ENCODE results near the gene BRIP1. TPM values are rescaled to one million over a fixed set of nuclear protein-coding genes. Genes with fewer than 3 reads are reported as not detected.

BRIP1 gene
- polyA plus RNA-seq, 2 donors, result 1.4 to 1.7 TPM

DNA sequence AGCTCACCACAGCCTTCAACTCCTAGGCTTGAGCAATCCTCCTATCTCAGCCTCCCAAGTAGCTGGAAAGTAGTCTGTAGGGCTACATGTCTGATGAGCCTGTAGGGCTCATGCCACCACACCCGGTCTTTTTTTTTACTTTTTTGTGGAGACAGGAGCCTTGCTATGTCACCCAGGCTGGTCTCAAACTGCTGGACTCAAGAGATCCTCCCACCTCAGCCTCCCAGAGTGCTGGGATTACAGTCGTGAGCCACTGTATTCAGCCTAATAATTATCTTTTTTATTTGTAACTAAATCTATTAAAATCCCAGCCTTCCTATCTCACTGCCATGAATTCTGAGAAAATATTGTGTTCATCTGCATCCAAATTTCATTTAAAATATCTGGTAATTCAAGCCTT, 15.1 kb downstream of the BRIP1 start:
- Histone ChIP-seq H3K27ac (ENCODE audit: low read depth in 2 of 2, low read length in 1 of 2) (no peak overlapping the region), H3K4me1 (ENCODE audit: control insufficient read depth in 2 of 2, insufficient read depth in 2 of 2, low read length in 1 of 2) (no peaks in the 10 kb centered on the region), H3K27me3 (ENCODE audit: control insufficient read depth in 1 of 2, insufficient read depth in 2 of 2, low read length in 2 of 2) (no peaks in the 10 kb centered on the region), H3K4me3 (ENCODE audit: low read depth in 1 of 2, low read length in 2 of 2) (no peak overlapping the region), H3K9me3 (ENCODE audit: control insufficient read depth in 2 of 2, insufficient read depth in 1 of 2, low read depth in 1 of 2, low read length in 1 of 2) (no peaks in the 10 kb centered on the region), H3K36me3 (ENCODE audit: control insufficient read depth in 2 of 2, insufficient read depth in 2 of 2, low read length in 1 of 2) (no peaks in the 10 kb centered on the region)
- 95 to 98% methylated on average over 2 of the region's 2 CpGs for WGBS, 2 donors

DNA sequence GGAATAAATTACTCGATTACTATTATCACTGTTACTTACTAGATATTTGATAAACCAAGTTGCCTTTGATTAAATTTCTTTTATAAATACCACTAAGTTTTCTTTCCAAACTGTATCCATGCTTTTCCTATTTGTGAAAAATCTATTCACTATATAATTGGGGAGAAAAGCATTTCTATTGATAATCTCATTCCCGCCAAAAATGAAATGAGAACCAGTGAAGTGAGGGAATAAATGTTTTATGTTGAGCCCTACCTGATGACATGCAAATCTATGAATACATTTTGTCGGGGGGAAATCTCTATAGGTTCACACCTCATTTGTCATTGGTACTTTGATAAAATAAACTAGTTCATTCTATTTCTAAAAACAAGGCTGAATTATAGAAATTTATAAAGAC, 15.7 kb downstream of the BRIP1 start:
- Histone ChIP-seq H3K27me3 (ENCODE audit: control insufficient read depth in 1 of 2, insufficient read depth in 2 of 2, low read length in 2 of 2) (no peaks in the 10 kb centered on the region), H3K9me3 (ENCODE audit: control insufficient read depth in 2 of 2, insufficient read depth in 1 of 2, low read depth in 1 of 2, low read length in 1 of 2) (no peaks in the 10 kb centered on the region), H3K4me3 (ENCODE audit: low read depth in 1 of 2, low read length in 2 of 2) (no peak overlapping the region), H3K4me1 (ENCODE audit: control insufficient read depth in 2 of 2, insufficient read depth in 2 of 2, low read length in 1 of 2) (no peaks in the 10 kb centered on the region), H3K27ac (ENCODE audit: low read depth in 2 of 2, low read length in 1 of 2) (no peak overlapping the region), H3K36me3 (ENCODE audit: control insufficient read depth in 2 of 2, insufficient read depth in 2 of 2, low read length in 1 of 2) (no peaks in the 10 kb centered on the region)
- 96 to 98% methylated on average over 3 of the region's 3 CpGs for WGBS, 2 donors

DNA sequence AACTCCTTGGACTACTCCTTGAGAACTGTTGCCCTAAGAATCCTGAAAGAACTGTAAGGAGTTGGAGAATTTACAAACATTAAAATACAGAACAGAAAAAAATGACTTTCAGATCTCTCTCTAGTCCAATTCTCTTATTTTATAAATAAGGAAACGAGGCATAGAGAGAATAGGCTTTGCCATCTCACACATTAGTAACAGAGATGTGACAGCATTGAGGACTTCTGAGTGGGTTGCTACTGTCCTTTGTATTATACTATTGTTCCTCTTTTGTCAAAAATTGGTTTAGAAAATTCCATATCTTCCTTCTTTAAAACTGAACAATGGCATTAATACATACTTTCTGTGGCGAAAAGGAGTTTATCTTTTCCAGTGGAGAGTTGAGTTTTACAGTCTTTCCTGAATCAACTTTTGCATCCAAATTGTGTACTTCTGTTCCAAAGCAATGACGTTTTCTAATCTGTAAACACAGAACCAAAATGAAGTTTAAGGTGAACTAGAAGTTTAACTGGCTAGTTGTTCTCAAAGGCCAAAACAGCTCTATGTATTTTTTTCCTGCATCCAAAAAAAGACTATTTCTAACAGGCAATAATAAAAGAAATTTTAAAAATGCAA, 16.5 kb downstream of the BRIP1 start:
- Histone ChIP-seq H3K9me3 (ENCODE audit: control insufficient read depth in 2 of 2, insufficient read depth in 1 of 2, low read depth in 1 of 2, low read length in 1 of 2) (no peaks in the 10 kb centered on the region), H3K27ac (ENCODE audit: low read depth in 2 of 2, low read length in 1 of 2) (no peak overlapping the region), H3K4me3 (ENCODE audit: low read depth in 1 of 2, low read length in 2 of 2) (no peak overlapping the region), H3K36me3 (ENCODE audit: control insufficient read depth in 2 of 2, insufficient read depth in 2 of 2, low read length in 1 of 2) (no peaks in the 10 kb centered on the region), H3K27me3 (ENCODE audit: control insufficient read depth in 1 of 2, insufficient read depth in 2 of 2, low read length in 2 of 2) (no peaks in the 10 kb centered on the region), H3K4me1 (ENCODE audit: control insufficient read depth in 2 of 2, insufficient read depth in 2 of 2, low read length in 1 of 2) (no peaks in the 10 kb centered on the region)
- WGBS, 2 donors, result 87 to 94% methylated on average over 3 of the region's 3 CpGs

DNA sequence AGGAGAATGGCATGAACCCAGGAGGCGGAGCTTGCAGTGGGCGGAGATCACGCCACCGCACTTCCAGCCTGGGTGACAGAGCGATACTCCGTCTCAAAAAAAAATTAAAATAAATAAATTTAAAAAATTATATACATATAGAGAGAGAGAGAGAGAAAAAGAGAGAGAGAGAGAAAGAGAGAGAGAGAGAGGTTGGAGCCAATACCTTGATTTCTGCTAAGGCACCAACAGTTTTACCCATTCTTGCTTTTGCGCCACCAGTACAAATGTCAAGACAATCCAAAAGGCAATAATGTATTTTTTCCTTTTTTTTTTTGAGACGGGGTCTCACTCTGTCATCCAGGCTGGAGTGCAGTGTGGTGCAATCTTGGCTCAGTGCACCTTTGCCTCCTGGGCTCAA, 17.2 kb downstream of the BRIP1 start:
- Histone ChIP-seq H3K9me3 (ENCODE audit: control insufficient read depth in 2 of 2, insufficient read depth in 1 of 2, low read depth in 1 of 2, low read length in 1 of 2) (no peaks in the 10 kb centered on the region), H3K4me3 (ENCODE audit: low read depth in 1 of 2, low read length in 2 of 2) (no peak overlapping the region), H3K27me3 (ENCODE audit: control insufficient read depth in 1 of 2, insufficient read depth in 2 of 2, low read length in 2 of 2) (no peaks in the 10 kb centered on the region), H3K4me1 (ENCODE audit: control insufficient read depth in 2 of 2, insufficient read depth in 2 of 2, low read length in 1 of 2) (no peaks in the 10 kb centered on the region), H3K36me3 (ENCODE audit: control insufficient read depth in 2 of 2, insufficient read depth in 2 of 2, low read length in 1 of 2) (no peaks in the 10 kb centered on the region), H3K27ac (ENCODE audit: low read depth in 2 of 2, low read length in 1 of 2) (no peak overlapping the region)
- WGBS, 2 donors, result 97% methylated on average over 8 of the region's 8 CpGs

DNA sequence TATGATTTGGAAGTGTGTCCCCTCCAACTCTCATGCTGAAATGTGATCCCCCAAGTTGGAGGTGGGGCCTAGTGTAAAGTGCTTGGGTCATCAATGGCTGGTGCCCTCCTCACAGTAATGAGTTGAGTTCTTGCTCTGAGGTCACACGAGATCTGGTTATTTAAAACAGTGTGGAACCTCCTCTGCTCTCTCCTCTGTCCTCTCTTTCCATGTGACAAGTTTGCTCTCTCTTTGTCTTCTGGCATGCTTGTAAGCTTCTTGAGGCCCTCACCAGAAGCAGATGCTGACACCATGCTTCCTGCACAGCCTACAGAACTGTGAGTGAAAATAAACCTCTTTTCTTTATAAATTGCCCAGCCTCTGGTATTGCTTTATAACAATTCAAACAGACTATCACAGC, 19.9 kb downstream of the BRIP1 start:
- WGBS, 2 donors, result 98 to 100% methylated on average over 1 of the region's 1 CpG

DNA sequence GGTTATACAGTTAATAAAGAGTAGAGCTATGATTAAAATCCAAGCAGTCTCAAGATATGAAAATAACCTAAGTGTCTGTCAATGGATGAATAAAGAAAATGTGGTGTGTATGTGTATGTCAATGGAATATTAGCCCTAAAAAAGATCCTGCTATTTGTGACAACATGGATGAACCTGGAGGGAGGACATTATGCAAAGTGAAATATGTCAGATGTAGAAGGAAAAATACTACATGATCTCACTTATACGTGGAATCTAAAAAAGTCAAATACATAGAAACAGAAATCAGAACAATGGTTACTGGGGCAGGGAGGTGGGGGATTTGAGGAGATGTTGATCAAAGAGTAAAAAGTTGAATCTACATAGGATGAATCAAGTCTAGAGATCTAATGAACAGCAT, 20.4 kb downstream of the BRIP1 start:
- Histone ChIP-seq H3K27me3 (ENCODE audit: control insufficient read depth in 1 of 2, insufficient read depth in 2 of 2, low read length in 2 of 2) (no peaks in the 10 kb centered on the region), H3K9me3 (ENCODE audit: control insufficient read depth in 2 of 2, insufficient read depth in 1 of 2, low read depth in 1 of 2, low read length in 1 of 2) (no peaks in the 10 kb centered on the region), H3K27ac (ENCODE audit: low read depth in 2 of 2, low read length in 1 of 2) (no peak overlapping the region), H3K4me3 (ENCODE audit: low read depth in 1 of 2, low read length in 2 of 2) (no peak overlapping the region), H3K36me3 (ENCODE audit: control insufficient read depth in 2 of 2, insufficient read depth in 2 of 2, low read length in 1 of 2) (no peaks in the 10 kb centered on the region), H3K4me1 (ENCODE audit: control insufficient read depth in 2 of 2, insufficient read depth in 2 of 2, low read length in 1 of 2) (no peaks in the 10 kb centered on the region)
- 94 to 100% methylated on average over 1 of the region's 1 CpG for WGBS, 2 donors

More for the DNA sequence above, 19.9 kb downstream of the BRIP1 start:
- Histone ChIP-seq H3K36me3 (ENCODE audit: control insufficient read depth in 2 of 2, insufficient read depth in 2 of 2, low read length in 1 of 2) (no peaks in the 10 kb centered on the region), H3K27ac (ENCODE audit: low read depth in 2 of 2, low read length in 1 of 2) (no peak overlapping the region), H3K4me3 (ENCODE audit: low read depth in 1 of 2, low read length in 2 of 2) (no peak overlapping the region), H3K9me3 (ENCODE audit: control insufficient read depth in 2 of 2, insufficient read depth in 1 of 2, low read depth in 1 of 2, low read length in 1 of 2) (no peaks in the 10 kb centered on the region), H3K27me3 (ENCODE audit: control insufficient read depth in 1 of 2, insufficient read depth in 2 of 2, low read length in 2 of 2) (no peaks in the 10 kb centered on the region), H3K4me1 (ENCODE audit: control insufficient read depth in 2 of 2, insufficient read depth in 2 of 2, low read length in 1 of 2) (no peaks in the 10 kb centered on the region)

DNA sequence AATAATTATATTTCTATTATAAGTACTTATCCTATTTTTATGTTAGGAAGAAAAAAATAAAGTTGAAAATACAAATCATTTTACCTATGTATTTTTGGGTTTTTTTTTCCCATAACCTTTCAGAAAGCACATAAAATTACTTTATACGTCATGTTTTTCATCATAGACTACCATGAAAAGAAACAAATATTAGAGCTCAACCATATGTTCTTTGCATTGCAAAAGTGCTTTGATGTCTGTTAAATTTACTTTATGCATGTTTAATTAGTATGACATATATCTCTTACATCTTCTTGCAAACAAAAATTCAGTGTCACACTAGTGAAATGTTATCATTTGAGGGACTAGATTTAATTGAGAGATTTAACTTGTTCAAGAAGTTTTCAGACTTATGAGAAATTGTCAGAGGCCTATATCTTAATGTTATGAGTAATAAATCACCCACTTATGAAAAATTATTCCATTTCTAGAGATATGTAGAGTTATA, 24.0 kb downstream of the BRIP1 start:
- H3K9me3 ChIP-seq (ENCODE audit: control insufficient read depth in 2 of 2, insufficient read depth in 1 of 2, low read depth in 1 of 2, low read length in 1 of 2), result no peaks in the 10 kb centered on the region
- no peaks in the 10 kb centered on the region for H3K27me3 ChIP-seq (ENCODE audit: control insufficient read depth in 1 of 2, insufficient read depth in 2 of 2, low read length in 2 of 2)
- no peaks in the 10 kb centered on the region for H3K36me3 ChIP-seq (ENCODE audit: control insufficient read depth in 2 of 2, insufficient read depth in 2 of 2, low read length in 1 of 2)
- no peak overlapping the region for H3K27ac ChIP-seq (ENCODE audit: low read depth in 2 of 2, low read length in 1 of 2)
- 96 to 100% methylated on average over 1 of the region's 1 CpG for WGBS, 2 donors
- H3K4me3 ChIP-seq (ENCODE audit: low read depth in 1 of 2, low read length in 2 of 2), result no peak overlapping the region
- H3K4me1 ChIP-seq (ENCODE audit: control insufficient read depth in 2 of 2, insufficient read depth in 2 of 2, low read length in 1 of 2), result no peaks in the 10 kb centered on the region

DNA sequence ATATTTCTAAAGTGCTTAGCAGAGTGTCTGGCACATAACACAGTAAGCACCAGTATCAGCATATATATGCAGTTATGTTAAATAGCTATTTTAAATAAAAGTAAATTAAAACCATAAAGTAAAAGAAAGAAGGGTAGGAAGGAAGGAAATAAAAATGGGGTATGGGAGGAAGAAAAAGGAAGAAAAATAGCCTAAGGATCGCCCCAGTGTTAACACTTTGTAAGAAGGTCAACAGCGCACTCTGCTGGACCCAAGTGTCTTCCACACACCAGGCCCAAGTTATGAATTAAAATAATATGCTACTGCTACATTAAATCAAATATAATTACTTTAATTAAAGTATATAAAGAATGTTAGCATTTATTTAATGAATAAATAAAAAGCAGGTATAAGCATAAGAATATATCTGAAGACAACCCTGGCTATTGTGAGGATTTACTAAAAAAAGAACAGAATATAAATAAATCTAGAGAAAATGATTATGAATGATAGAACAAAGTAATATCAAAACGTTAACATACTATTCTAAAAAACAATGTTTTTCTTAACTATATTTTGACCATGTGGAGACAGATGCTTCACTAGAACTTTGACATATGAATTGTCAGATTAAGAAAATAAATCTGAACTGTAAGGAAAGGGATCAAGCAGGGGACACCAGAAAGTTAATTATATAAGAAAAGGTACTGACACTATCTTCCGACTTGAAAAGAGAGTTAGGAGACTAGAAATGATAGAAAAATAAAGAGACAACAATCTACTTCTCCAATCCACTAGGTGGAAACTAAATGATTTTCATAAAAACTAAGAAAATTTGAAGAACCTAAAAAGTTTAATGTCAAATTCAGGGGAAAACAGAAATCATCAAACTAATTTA, 25.9 kb downstream of the BRIP1 start:
- Histone ChIP-seq H3K27ac (ENCODE audit: low read depth in 2 of 2, low read length in 1 of 2) (no peak overlapping the region), H3K36me3 (ENCODE audit: control insufficient read depth in 2 of 2, insufficient read depth in 2 of 2, low read length in 1 of 2) (no peaks in the 10 kb centered on the region), H3K9me3 (ENCODE audit: control insufficient read depth in 2 of 2, insufficient read depth in 1 of 2, low read depth in 1 of 2, low read length in 1 of 2) (no peaks in the 10 kb centered on the region), H3K27me3 (ENCODE audit: control insufficient read depth in 1 of 2, insufficient read depth in 2 of 2, low read length in 2 of 2) (no peaks in the 10 kb centered on the region), H3K4me1 (ENCODE audit: control insufficient read depth in 2 of 2, insufficient read depth in 2 of 2, low read length in 1 of 2) (no peaks in the 10 kb centered on the region), H3K4me3 (ENCODE audit: low read depth in 1 of 2, low read length in 2 of 2) (no peak overlapping the region)
- WGBS, 2 donors, result 55% methylated on average over 4 of the region's 4 CpGs

DNA sequence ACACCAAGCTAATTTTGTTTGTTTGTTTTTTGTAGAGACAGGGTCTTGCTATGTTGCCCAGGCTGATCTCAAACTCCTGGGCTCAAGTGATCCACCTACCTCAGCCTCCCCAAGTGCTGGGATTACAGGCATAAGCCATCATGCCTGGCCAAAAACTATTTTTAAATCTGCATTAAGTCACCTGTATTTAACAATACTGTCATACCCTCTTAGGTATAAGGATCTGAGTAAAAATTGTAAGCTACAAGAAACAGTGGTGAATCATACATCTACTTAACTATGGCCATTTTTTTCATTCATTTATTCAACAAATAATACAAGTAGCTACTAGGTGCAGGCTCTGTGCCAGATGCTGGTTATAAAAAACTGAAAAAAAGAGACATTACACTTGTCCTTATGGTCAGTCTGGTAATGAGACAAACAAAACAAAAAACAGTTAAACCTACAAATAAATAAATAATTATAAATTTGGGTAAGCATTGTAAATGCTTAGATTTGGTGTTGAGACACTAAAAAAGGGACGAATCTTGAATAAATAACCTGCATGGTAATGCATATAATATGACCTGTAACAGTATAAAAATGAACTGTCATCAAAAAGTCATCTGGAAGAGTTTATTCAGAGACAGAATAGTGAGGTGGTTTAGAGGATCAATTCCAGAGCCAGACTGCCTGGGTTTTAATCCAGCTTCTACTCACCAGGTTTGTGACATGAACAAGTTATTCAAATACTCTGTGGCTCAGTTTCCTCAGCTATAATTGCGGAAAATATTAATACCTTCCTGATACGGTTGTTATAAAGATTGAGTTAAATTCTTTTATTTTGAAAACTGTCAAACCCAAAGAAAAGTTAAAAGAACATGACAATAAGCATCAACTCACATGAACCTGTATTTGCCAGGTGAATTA, 26.8 kb downstream of the BRIP1 start:
- Histone ChIP-seq H3K4me3 (ENCODE audit: low read depth in 1 of 2, low read length in 2 of 2) (no peak overlapping the region), H3K36me3 (ENCODE audit: control insufficient read depth in 2 of 2, insufficient read depth in 2 of 2, low read length in 1 of 2) (no peaks in the 10 kb centered on the region), H3K9me3 (ENCODE audit: control insufficient read depth in 2 of 2, insufficient read depth in 1 of 2, low read depth in 1 of 2, low read length in 1 of 2) (no peaks in the 10 kb centered on the region), H3K27me3 (ENCODE audit: control insufficient read depth in 1 of 2, insufficient read depth in 2 of 2, low read length in 2 of 2) (no peaks in the 10 kb centered on the region), H3K27ac (ENCODE audit: low read depth in 2 of 2, low read length in 1 of 2) (no peak overlapping the region), H3K4me1 (ENCODE audit: control insufficient read depth in 2 of 2, insufficient read depth in 2 of 2, low read length in 1 of 2) (no peaks in the 10 kb centered on the region)
- 84 to 89% methylated on average over 3 of the region's 3 CpGs for WGBS, 2 donors
